Fibroblast of the aortic adventitia (primary cell): Measurements from ENCODE around the gene CLCN3. TPM values are rescaled to one million over a fixed set of nuclear protein-coding genes. Genes with fewer than 3 reads are reported as not detected.

Source experiments
- DNase-seq: peaks from one replicate; pipeline ENCODE4 v3.0.0-alpha.2; 2010; ENCODE audit warnings: low read depth
- H3K4me3 ChIP-seq: 2 replicates; pipeline ENCODE4 v1.5.1; 2011; ENCODE audit warnings: low read depth, mild to moderate bottlenecking, control low read depth, low read length, moderate library complexity
- total RNA-seq: library from RNA; depleted of rRNA; stranded (reverse); fragments of >200 nt; gene quantifications from 2 replicates; pipeline ENCODE4 v1.2.3, GENCODE V29; 2012; ENCODE audit warnings: low replicate concordance
- TF ChIP-seq, protein P1 (sequence below): IDR thresholded peaks from 2 replicates; pipeline ENCODE4 v1.5.1; 2011; ENCODE audit warnings: mild to moderate bottlenecking, low read length, control low read depth, inconsistent platforms; ENCODE audit not compliant: insufficient read depth

The CLCN3 gene
- total RNA-seq, 1 donor = 50.6 TPM

DNA sequence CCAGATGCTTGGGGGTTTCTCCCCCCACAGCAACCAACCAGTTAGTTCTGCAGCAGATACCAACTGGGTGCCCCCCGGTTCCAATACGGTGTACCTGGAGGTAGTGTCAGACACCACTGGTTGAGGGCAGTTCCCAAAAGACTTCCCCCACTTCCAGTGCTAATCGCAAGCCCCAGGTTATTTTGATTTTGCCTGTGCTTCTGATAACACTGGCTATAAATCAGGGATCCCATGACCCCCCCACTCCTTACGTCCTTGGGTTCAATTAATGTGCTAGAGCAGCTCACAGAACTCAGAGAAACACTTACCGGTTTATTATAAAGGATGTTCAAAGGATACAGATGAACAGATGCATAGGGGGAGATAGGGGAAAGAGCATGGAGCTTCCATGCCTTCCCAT is 5.5 kb downstream of the CLCN3 start:
- no peak for DNase-seq
- H3K4me3 ChIP-seq = no peak overlapping the region
- TF ChIP-seq, protein P1, sequence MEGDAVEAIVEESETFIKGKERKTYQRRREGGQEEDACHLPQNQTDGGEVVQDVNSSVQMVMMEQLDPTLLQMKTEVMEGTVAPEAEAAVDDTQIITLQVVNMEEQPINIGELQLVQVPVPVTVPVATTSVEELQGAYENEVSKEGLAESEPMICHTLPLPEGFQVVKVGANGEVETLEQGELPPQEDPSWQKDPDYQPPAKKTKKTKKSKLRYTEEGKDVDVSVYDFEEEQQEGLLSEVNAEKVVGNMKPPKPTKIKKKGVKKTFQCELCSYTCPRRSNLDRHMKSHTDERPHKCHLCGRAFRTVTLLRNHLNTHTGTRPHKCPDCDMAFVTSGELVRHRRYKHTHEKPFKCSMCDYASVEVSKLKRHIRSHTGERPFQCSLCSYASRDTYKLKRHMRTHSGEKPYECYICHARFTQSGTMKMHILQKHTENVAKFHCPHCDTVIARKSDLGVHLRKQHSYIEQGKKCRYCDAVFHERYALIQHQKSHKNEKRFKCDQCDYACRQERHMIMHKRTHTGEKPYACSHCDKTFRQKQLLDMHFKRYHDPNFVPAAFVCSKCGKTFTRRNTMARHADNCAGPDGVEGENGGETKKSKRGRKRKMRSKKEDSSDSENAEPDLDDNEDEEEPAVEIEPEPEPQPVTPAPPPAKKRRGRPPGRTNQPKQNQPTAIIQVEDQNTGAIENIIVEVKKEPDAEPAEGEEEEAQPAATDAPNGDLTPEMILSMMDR = no peak

DNA sequence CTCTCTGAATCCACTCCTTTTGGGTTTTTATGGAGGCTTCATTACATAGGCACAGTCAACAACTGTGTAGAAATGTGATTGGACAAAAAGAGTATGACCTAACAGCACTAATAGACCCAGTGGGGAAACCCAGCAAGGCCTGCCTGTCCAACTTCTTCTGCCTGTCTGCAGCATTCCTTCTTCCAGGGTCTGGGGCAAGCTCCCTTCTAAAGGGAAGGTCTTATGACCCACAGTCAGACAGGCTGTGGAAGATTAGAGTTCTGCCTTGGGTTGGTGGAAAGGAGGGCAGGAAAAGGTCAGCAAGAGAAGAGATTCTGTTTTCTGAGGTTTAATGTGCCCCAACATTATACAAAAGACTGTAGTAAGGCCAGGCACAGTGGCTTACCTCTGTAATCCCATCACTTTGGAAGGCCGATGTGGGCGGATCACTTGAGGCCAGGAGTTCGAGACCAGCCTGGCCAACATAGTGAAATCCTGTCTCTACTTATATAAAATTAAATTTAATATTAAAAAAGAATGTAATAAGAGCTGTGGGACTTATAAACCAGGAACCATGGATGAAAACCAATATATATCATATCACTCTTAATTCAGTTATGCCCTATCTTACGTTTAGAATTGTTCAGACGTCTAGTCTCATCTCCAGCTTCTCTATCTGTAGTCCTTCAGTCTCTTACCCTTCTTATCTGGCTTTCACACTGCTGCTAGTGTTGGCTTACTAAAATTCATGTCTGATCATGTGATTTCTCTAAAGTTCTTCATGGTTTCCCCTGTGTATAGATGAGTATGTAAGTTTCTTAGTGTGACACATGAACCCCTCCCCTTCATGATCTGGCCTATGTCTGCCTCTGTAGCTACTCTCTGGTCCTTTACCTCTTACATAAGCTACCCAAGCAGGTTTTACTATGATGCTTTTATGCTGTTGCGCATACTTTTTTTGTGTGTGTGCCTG is 6.2 kb downstream of the CLCN3 start:
- DNase-seq = no peak
- no peak overlapping the region for H3K4me3 ChIP-seq
- TF ChIP-seq, protein P1 = no peak

- no peak for DNase-seq
- no peak overlapping the region for H3K4me3 ChIP-seq
- TF ChIP-seq, protein P1 = no peak
Measured at GRCh38 chr4:169627307-169627706, 6.9 kb downstream of the CLCN3 start.

DNA sequence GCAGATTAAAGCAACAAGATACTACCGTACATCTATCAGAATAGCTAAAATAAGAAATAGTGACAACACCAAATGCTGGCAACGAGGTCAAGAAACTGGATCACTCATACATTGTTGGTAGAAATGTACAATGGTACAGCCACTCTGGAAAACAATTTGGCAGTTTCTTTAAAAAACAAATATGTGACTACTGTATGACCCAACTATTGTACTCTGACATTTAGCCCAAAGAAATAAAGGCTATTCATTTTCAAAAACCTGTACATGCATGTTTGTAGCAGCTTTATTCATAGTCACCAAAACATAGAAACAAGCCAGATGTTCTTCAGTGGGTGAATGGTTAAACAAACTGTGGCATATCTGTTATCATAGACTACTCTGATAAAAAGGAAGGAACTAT is 8.2 kb downstream of the CLCN3 start:
- H3K4me3 ChIP-seq = no peak overlapping the region
- TF ChIP-seq, protein P1 = no peak
- no peak for DNase-seq

- TF ChIP-seq, protein P1 = no peak
- no peak for DNase-seq
- no peak overlapping the region for H3K4me3 ChIP-seq
Measured at GRCh38 chr4:169630069-169630468, 9.7 kb downstream of the CLCN3 start.

- no peak for DNase-seq
- H3K4me3 ChIP-seq = no peak overlapping the region
- TF ChIP-seq, protein P1 = no peak
Measured at GRCh38 chr4:169632896-169633295, 12.5 kb downstream of the CLCN3 start.
